ENCODE measurements around the gene NDUFS2.

Gene NDUFS2

DNA sequence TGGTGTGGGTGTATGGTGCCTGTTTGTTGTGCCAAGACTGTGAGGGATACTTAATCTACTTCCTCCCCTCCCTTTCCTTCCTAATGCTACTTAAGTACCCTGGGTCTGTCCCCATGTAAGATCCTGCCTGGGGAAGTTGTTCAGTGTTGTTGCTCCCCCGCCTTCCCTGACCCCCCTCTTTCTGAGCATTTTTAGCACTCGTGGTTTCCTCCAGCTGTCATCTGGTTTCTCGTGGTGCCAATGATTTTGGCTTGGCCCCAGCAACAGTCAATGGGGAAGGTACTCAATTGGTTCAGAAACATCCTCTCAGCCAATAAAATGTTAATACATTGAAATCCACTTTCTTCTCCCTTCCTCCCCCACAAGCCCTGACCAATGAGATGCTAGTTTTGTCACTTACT lies 16.9 kb upstream of the NDUFS2 start:
- TF ChIP-seq, protein P1, sequence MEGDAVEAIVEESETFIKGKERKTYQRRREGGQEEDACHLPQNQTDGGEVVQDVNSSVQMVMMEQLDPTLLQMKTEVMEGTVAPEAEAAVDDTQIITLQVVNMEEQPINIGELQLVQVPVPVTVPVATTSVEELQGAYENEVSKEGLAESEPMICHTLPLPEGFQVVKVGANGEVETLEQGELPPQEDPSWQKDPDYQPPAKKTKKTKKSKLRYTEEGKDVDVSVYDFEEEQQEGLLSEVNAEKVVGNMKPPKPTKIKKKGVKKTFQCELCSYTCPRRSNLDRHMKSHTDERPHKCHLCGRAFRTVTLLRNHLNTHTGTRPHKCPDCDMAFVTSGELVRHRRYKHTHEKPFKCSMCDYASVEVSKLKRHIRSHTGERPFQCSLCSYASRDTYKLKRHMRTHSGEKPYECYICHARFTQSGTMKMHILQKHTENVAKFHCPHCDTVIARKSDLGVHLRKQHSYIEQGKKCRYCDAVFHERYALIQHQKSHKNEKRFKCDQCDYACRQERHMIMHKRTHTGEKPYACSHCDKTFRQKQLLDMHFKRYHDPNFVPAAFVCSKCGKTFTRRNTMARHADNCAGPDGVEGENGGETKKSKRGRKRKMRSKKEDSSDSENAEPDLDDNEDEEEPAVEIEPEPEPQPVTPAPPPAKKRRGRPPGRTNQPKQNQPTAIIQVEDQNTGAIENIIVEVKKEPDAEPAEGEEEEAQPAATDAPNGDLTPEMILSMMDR (IDR thresholded peaks at IDR 0.05; ENCODE audit: low read depth, low read length) = no peak
- in situ Hi-C loops (cut with HindIII; ENCODE audit: low sequenced_read_pairs) = no loop called here

DNA sequence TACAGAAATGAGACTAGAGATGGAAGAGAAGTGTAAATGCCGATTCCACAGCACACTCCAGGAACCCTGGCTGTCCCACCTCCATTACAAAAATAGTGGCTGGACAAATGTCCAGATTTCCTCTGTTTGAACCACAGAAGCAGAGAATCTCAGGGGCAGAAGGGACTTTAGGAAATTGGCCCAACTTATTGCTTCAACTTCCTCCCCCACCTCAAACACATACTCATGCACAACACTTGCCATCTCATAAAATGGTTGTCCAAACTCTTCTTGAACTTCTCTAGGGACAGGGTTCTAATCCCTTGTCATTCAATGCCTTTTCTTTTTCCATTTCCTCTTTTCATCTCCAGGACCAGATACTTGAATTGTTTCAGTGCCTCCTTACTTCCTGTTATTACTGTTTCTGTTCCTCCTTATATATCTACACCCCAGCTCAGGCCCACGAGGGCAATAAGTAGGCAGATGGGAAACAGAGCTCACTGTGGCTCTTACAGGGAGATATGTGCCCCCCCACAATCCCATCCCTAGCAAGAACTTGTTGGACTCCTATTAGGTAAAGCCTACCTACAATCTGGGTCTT lies 16.3 kb upstream of the NDUFS2 start:
- TF ChIP-seq, protein P1 (IDR thresholded peaks at IDR 0.05; ENCODE audit: low read depth, low read length) = no peak
- no peak overlapping the region for H3K4me3 ChIP-seq (ENCODE audit: low read depth, low read length)
- in situ Hi-C loops (cut with HindIII; ENCODE audit: low sequenced_read_pairs) = no loop called here
- no peak for DNase-seq (ENCODE audit: low read depth, low spot score)

More for the DNA sequence above, 16.9 kb upstream of the NDUFS2 start:
- DNase-seq (ENCODE audit: low read depth, low spot score) = peak; percentile 57
- no peak overlapping the region for H3K4me3 ChIP-seq (ENCODE audit: low read depth, low read length)

DNA sequence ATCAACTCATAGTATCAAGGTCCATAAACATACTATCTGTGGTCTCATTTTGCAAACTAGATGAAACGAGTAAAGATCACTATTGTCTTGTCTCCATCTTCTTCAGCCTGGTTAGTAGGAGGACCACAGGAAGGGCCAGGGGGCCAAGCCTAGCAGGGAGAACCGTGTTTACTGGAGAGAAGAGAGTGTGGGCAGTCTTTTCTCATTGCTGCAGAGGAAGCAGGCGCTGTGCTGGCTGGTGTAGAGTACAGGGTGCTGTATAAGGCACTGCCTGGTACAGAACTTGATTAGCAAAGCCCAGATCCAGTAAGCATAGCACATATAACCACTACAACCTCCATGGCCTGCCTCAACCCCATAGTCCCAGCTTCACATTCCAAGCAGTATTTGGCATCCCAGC lies 14.9 kb upstream of the NDUFS2 start:
- no peak overlapping the region for H3K4me3 ChIP-seq (ENCODE audit: low read depth, low read length)
- DNase-seq (ENCODE audit: low read depth, low spot score) = no peak
- in situ Hi-C loops (cut with HindIII; ENCODE audit: low sequenced_read_pairs) = no loop called here
- TF ChIP-seq, protein P1 (IDR thresholded peaks at IDR 0.05; ENCODE audit: low read depth, low read length) = no peak

DNA sequence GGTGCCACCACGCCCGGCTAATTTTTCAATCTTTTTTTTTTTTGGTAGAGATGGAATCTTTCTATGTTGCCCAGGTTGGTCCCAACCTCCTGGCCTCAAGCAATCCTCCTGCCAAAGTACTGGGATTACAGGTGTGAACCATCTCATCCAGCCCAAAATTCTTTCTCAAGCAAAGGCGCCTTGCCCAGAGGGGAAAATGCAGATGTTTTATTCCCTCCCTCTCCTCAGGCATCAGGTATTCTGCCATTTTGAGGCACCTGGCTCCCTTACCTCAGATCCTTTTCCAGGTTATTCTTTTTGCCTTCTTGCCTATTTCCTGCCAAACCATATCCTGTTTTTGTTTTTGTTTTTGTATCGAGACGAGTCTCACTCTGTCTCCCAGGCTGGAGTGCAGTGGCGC lies 13.8 kb upstream of the NDUFS2 start:
- H3K4me3 ChIP-seq (ENCODE audit: low read depth, low read length) = no peak overlapping the region
- in situ Hi-C loops (cut with HindIII; ENCODE audit: low sequenced_read_pairs) = no loop called here
- no peak for DNase-seq (ENCODE audit: low read depth, low spot score)
- TF ChIP-seq, protein P1 (IDR thresholded peaks at IDR 0.05; ENCODE audit: low read depth, low read length) = no peak

DNA sequence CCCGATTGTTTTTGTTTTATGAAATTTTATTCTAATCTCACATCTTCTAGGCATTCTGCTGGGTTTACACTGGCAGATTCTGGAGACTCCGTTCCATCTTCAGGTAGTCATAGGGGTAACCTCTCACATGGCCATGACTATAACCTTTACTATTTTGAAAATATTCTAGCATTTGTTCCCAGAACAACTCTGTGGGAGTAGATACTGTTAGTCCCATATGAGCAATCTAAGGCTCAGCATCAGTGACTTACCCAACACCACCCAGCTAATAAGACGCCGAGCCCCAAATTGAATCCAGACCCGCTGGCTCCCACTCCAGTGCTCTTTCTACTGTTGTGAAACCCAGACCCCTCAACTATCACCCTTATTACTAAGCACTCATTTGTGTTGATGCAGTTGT lies 13.1 kb upstream of the NDUFS2 start:
- no peak for DNase-seq (ENCODE audit: low read depth, low spot score)
- in situ Hi-C loops (cut with HindIII; ENCODE audit: low sequenced_read_pairs) = no loop called here
- TF ChIP-seq, protein P1 (IDR thresholded peaks at IDR 0.05; ENCODE audit: low read depth, low read length) = no peak
- H3K4me3 ChIP-seq (ENCODE audit: low read depth, low read length) = no peak overlapping the region

DNA sequence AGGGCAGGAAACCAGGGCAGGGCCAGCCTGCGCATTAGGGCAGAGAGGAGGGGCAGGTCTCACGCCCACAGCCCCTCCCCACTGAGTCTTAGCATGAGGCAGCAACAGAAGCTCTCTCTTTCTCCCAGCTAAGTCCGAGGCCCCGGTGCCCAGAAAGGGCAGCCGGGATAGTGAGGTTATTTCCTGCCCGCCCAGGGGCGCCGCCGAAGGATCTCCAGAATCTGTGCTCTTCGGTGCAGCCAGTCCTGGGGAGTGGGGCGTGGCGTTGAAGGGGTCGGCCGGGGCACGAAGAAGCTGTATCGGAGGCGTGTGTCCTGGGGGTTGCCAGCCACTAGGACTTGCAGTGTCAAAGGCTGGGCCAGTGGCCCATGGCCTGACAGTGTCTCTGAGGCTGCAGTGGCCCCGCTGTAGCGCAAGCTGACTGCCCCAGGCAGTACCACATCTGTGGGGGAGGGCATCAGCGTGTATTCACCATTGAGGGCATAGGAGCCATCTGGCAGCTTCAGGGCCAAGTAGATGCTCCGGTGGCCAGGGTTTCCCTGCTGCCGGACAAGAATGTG lies 11.1 kb upstream of the NDUFS2 start:
- in situ Hi-C loops (cut with HindIII; ENCODE audit: low sequenced_read_pairs) = no loop called here
- no peak for DNase-seq (ENCODE audit: low read depth, low spot score)
- H3K4me3 ChIP-seq (ENCODE audit: low read depth, low read length) = no peak overlapping the region
- TF ChIP-seq, protein P1 (IDR thresholded peaks at IDR 0.05; ENCODE audit: low read depth, low read length) = no peak
